GM13976 (cell line): ENCODE data around the gene NCAM2.

Experiments used
- DNase-seq: peaks from one replicate; pipeline ENCODE4 v3.0.0; 2012; ENCODE audit warnings: low spot score
- CTCF ChIP-seq: IDR thresholded peaks from 2 replicates; pipeline ENCODE4 v1.5.1; 2012; ENCODE audit warnings: borderline replicate concordance, mild to moderate bottlenecking; ENCODE audit not compliant: insufficient read depth; ENCODE audit errors: extremely low read depth, missing control alignments, control extremely low read depth
- in situ Hi-C: fragments of 300-500 bp; cut with MboI; formaldehyde crosslinking; loops from one replicate; pipeline ENCODE4 v1.12.0; 2022; ENCODE audit warnings: low sequenced_read_pairs, mixed read lengths, inconsistent platforms; ENCODE audit not compliant: unreplicated experiment

The NCAM2 gene

GRCh38 chr21:21030311-21030710 is 32.1 kb downstream of the NCAM2 start:
- DNase-seq, result no peak
- no peak for TF ChIP-seq CTCF
- in situ Hi-C loops, result no loop called here

GRCh38 chr21:21034036-21034435 is 35.8 kb downstream of the NCAM2 start:
- TF ChIP-seq CTCF, result no peak
- DNase-seq, result no peak
- in situ Hi-C loops, result no loop called here

- no peak for TF ChIP-seq CTCF
- in situ Hi-C loops, result no loop called here
- no peak for DNase-seq
Observed at GRCh38 chr21:21039624-21040170, 41.5 kb downstream of the NCAM2 start.

- in situ Hi-C loops, result no loop called here
- no peak for DNase-seq
- no peak for TF ChIP-seq CTCF
Observed at GRCh38 chr21:21045518-21045917, 47.3 kb downstream of the NCAM2 start.

- in situ Hi-C loops, result no loop called here
- no peak for DNase-seq
- no peak for TF ChIP-seq CTCF
Observed at GRCh38 chr21:21046063-21046462, 47.9 kb downstream of the NCAM2 start.

GRCh38 chr21:21051109-21052055 is 53.2 kb downstream of the NCAM2 start:
- in situ Hi-C loops, result no loop called here
- no peak for DNase-seq
- no peak for TF ChIP-seq CTCF

- no peak for DNase-seq
- no peak for TF ChIP-seq CTCF
- in situ Hi-C loops, result no loop called here
Observed at GRCh38 chr21:21052672-21053071, 54.5 kb downstream of the NCAM2 start.
